ENCODE data around the gene NRBF2.
"Not testable (repeated sequence)": the region's sequence is repeated elsewhere in the genome, so short reads cannot be mapped to it uniquely, and the experiment has no call there.

Gene NRBF2

DNA sequence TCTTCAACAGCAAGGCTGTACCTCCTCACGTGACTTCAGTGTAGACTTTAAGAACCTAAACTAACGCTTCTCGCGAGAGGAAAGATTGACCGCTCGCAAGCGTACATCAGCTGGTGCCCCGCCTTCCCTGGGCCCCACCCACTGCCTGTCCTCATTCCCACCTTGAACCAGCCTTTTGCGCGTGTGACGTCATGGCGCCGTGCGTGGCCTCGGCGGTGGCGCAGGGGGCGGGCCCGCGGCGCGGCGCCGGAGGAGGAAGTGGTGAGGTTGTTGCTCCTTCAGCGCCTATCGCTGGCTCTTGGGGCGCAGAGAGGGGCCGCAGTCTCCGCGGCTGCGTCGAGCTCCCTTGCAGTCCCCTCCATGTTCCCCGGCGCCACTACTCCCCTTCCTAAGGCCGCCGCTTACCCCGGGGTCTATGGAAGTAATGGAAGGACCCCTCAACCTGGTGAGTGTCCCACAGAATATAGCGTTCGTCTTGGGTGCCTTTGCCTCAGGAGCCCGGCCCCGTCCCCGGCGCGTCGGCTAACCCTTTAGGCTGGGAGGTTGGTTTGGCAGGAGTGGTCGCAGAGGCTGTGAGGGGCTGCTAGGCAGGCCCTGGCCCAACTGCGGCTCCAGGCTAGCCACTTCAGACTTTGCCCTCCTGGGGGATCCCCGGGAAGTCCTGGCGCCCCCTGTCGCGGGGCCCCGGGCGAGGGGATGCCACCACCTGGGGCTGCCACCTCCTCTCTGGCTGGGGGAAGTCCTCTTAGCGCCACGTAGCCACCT, at the start of gene NRBF2:
Gene NRBF2 (plus strand): TSS at position 273 of the 765 bp plus-strand sequence. CDS start 143 bp downstream, at position 416.
- DNase-seq (ENCODE audit: low read depth in 3 of 3): peak; percentile 95 to 97 (median 95)

DNA sequence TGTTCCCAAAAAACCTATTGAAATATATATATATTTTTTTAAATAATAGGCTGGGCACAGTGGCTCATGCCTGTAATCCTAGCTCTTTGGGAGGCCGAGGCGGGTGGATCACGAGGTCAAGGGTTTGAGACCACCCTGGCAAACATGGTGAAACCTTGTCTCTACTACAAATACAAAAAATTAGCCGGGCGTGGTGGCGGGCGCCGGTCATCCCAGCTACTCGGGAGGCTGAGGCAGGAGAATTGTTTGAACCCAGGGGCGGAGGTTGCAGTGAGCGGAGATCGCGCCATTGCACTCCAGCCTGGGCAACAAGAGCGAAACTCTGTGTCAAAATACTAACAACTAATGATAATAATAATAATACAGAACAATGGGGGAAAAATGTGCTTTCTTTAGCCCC, 49.7 kb upstream of the NRBF2 start:
- not testable (repeated sequence) for DNase-seq (ENCODE audit: low read depth in 3 of 3)

DNA sequence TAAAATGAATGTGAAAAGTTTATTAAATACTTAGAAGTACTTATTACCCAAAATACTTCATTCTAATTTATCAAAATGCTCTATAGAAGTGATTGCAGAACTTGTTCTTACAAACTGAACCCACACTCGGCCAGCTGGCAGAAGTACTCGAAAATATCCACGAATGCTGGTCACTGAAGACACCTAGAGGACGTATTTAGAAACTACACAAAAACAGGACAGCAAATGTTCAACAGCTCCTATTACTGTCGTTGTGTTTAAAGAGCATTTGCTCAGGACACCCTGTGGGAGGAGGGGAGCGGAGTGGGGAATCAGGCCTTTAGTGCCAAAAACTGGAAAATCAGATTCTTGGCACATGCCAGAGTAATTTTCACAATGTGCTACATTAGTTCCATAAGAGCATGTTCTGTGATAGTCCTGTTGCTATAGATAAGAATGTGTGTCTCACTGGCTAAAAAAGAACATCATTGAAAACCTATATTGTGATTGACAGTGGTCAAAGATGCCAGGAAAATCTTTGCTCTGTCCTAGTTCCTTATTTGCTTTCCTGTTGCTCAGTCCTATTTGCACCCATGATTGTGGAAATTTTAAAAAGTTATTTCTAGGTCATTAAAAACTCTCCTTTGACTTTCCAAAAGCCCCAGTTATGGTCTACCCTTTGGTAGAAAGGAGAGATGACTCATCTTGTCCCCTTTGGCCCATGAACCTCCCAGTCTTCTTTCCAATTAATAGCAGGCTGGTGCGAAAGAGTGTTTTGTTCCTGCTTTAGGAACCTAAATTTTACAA, 49.0 kb upstream of the NRBF2 start:
- DNase-seq (ENCODE audit: low read depth in 3 of 3): peak; percentile 14 to 36 (median 14)

- no peak for DNase-seq (ENCODE audit: low read depth in 3 of 3)
Observed at GRCh38 chr10:63084690-63085382, 48.3 kb upstream of the NRBF2 start.

- DNase-seq (ENCODE audit: low read depth in 3 of 3): no peak
Observed at GRCh38 chr10:63093227-63093626, 39.9 kb upstream of the NRBF2 start.

GRCh38 chr10:63094405-63094804, 38.7 kb upstream of the NRBF2 start:
- no peak for DNase-seq (ENCODE audit: low read depth in 3 of 3)

GRCh38 chr10:63094881-63095280, 38.2 kb upstream of the NRBF2 start:
- no peak for DNase-seq (ENCODE audit: low read depth in 3 of 3)

DNA sequence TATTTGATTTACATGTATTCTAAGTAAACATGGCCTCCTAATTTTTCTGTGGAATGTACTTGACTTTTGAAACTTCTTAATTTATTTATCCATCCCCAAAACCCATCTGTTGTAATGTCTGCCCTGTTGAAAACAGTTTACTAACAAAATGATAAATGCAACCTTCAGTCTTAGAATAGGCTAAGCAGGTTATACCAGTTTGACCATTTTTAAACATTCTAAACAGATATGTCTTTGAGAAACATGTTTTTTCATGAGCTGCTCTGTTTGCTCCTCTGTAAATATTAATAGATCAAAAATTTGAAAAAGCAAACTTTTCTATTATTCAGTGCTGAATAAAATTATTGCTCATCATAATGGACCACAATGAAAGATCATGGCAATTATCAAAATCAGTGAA, 33.4 kb upstream of the NRBF2 start:
- no peak for DNase-seq (ENCODE audit: low read depth in 3 of 3)

DNA sequence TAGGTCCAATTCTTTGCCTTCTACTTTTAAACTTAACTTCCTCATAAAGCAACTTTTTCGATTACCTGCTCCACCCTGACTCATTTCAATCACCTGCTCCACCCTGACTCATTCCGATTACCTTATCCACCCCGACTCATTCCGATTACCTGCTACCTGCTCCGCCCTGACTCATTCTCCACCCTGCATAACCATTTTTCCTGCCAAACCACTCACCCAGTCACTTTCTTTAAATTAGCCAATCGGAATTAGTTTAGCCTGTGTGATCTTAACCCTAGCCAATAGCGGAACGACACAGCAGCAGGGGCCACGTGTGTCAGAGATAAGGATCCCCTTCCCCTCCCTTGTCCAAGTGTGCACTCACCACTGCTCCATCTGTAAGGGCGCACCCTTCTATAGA, 32.0 kb upstream of the NRBF2 start:
- DNase-seq (ENCODE audit: low read depth in 3 of 3): not testable (repeated sequence)

DNA sequence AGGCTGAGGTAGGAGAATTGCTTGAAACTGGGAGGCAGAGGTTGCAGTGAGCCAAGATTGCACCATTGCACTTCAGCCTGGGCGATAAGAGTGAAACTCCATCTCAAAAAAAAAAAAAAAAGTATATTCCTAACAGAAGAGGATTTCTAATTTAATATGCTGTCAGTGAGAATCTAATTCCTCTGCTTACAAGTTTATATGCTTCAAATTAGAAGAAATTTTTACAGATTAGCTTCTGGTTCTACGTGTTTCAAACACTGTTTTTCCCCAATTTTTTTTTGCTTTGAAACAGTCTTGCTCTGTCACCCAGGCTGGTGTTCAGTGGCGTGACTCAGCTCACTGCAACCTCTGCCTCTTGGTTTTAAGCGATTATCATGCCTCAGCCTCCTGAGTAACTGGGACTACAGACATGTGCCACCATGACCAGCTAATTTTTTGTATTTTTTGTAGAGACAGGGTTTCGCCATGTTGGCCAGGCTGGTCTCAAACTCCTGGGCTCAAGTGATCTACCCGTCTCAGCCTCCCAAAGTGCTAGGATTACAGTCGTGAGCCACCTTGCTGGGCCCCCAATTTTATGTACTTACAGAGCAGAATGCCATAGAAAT, 30.7 kb upstream of the NRBF2 start:
- DNase-seq (ENCODE audit: low read depth in 3 of 3): not testable (repeated sequence)

DNA sequence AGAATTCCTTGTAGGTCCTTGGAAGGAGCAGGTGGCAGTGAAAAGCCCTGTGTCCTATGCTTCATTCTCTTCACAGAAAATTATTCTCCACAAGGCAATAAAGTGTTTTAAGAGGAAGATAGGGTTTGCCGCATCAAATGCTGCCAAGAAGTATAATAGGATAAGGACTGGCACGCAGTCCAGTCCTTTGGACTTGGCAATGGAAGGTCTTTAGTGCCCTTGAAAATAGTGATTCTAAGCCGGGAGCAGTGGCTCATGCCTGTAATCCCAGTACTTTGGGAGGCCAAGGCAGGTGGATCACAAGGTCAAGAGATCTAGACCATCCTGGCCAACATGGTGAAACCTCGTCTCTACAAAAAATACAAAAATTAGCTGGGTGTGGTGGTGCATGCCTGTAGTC, 29.9 kb upstream of the NRBF2 start:
- DNase-seq (ENCODE audit: low read depth in 3 of 3): not testable (repeated sequence)

- peak in 1 of 3 experiments; percentile 48 for DNase-seq (ENCODE audit: low read depth in 3 of 3)
Observed at GRCh38 chr10:63103971-63104409, 29.1 kb upstream of the NRBF2 start.

DNA sequence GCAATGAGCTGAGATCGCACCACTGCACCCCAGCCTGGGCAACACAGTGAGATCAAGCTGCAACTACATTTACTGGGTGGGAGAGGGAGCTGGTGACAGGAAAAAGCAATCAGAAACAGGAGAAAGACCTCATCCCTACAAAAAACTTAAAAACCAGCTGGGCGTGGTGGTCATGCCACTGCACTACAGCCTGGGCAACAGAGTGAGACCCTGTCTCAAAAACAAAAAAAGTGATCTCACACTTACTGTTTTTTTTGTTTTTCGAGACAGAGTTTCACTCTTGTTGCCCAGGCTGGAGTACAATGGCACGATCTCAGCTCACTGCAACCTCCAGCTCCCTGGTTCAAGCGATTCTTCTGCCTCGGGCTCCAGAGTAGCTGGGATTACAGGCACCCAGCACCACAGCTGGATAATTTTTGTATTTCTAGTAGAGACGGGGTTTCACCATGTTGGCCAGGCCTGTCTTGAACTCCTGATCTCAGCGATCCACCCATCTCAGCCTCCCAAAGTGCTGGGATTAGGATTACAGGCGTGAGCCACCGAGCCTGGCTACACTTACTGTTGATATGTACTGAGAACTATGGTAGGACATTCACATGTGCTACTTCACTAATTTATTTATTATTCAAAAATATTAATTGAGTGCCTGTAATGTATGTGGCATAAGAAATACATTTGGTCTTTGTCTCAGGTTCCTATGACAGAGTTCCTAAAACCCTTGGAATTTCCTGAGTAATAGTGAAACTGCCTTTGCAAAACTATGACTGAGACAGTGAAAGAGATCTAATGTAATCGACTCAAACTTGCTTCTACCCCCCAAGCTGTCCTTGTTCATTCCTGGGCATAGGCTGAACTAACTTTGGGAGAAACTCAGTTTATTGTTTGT, 27.7 kb upstream of the NRBF2 start:
- no peak for DNase-seq (ENCODE audit: low read depth in 3 of 3)

DNA sequence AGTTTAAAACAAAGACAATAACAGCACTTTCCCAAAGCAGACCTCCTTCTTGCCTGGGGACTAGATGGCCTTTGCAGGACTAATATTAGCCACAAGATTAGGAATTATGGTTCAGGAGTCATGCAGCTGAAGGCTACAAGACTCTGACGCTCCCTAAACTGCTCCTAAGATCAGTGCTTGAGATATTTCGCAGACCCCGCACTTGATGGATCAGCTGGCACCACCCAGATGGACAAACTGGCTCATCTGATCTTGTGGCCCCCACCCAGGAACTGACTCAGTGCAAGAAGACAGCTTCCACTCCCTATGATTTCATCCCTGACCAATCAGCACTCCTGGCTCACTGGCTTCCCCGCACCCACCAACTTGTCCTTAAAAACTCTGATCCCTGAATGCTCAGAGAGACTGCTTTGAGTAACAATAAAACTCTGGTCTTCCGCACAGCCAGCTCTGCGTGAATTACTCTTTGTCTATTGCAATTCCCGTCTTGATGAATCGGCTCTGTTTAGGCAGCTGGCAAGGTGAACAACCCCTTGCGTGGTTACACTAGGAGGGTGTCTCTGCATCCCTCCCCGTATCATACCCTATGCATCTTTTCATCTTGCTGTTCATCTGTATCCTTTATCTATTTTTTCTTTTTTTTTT, 26.9 kb upstream of the NRBF2 start:
- no peak for DNase-seq (ENCODE audit: low read depth in 3 of 3)

DNA sequence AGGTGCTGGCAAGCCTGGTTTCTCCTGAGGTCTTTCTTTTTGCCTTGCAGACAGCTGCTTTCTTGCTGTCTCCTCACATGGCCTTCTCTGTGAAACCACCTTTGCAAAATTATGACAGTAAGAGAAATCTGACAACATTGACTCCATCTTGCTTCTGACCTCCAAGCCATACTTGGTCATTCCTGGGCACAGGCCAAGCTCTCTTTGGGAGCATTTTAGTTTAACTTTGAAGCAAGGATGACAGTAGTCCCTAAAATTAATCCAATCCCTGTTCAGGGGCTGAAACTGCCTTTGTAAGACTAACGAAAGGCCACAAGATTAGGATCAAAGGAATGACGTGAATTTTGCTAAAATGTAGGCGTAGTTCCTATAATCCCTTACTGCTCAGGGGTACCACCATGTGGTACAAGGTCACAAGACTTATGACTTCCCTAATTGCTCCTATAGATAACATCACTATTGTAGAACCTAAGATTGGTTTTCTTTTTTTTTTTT, 25.1 kb upstream of the NRBF2 start:
- DNase-seq (ENCODE audit: low read depth in 3 of 3): no peak

DNA sequence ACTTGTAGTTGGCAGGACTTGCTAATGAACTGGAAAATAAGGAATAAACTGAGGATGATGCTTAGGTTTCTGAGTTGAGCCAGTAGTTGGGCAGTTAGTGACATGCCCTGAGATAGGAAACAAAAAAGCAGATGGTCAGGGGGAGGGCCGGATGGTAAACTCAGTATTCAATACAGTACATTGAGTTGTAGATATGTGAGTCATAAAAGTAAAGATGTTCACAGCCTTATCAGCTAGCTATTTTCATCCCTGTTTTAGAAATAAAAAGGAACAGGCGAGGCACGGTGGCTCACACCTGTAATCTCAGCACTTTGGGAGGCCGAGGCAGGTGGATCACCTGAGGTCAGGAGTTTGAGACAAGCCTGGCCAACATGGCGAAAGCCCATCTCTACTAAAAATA, 22.2 kb upstream of the NRBF2 start:
- DNase-seq (ENCODE audit: low read depth in 3 of 3): no peak

DNA sequence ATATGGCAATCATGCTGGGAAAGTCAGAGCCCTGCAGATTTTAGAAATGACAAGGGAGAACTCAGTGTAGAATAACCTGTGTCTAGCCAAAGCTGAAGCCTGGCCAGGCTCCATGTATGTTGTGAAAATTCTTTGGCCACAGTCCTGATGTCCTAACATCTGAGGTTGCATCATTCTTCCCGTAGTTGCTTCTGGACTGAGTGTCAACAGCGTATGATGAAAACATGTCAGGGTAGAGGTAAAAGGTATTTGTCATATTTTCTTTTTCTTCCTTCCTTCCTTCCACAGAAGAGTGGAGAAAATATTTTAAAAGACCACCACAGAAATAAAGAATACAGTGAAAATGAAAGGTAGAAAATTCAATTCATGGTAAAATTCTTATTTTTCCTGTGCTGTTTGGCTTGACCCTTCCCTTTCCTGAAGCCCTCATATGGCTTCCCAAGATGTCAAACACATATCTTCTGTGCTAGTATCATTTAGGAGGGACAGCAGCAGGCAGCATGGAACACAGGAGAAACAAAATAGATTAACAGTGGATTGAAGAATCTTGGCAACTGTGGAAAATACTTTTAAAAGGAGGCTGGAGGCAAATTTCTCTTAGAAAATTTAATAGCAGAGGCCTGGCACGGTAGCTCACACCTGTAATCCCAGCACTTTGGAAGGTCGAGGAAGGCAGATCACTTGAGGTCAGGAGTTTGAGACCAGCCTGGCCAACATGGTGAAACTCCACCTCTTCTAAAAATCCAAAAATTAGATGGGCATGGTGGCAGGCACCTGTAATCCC, 18.9 kb upstream of the NRBF2 start:
- DNase-seq (ENCODE audit: low read depth in 3 of 3): no peak

- no peak for DNase-seq (ENCODE audit: low read depth in 3 of 3)
Observed at GRCh38 chr10:63115732-63116383, 17.3 kb upstream of the NRBF2 start.

Data from stimulated activated CD4-positive, alpha-beta T cell treated with anti-CD3 and anti-CD28 coated beads, TNF-alpha, amount 100 ng/mL, for 24 hours (primary cell).